GM18517 (cell line): Measurements from ENCODE around the gene FBXL4.

Experiments
- ATAC-seq: cut with Tn5 transposase; IDR thresholded peaks from one replicate; pipeline ENCODE4 v1.9.1; 2021; ENCODE audit warnings: mild to moderate bottlenecking, moderate library complexity; ENCODE audit not compliant: unreplicated experiment

FBXL4 gene

GRCh38 chr6:98827295-98828159, 120.2 kb downstream of the FBXL4 start:
- ATAC-seq: no peak

- ATAC-seq: no peak
These were observed 122.0 kb downstream of the FBXL4 start for GRCh38 chr6:98825600-98826230.

- no peak for ATAC-seq
These were observed 122.7 kb downstream of the FBXL4 start for GRCh38 chr6:98824902-98825599.

- ATAC-seq: no peak
These were observed 123.4 kb downstream of the FBXL4 start for GRCh38 chr6:98824162-98824901.

- no peak for ATAC-seq
These were observed 124.2 kb downstream of the FBXL4 start for GRCh38 chr6:98823428-98824161.

- ATAC-seq: no peak
These were observed 125.9 kb downstream of the FBXL4 start for GRCh38 chr6:98821756-98822405.
